AG20443 (cell line): ENCODE data around the gene TMEM245.
A peak's percentile ranks its signal among the peaks of the same experiment; 100 is the strongest.
"Not testable (repeated sequence)": the region's sequence is repeated elsewhere in the genome, so short reads cannot be mapped to it uniquely, and the experiment has no call there.

ENCODE experiments used
- DNase-seq: peaks from one replicate; pipeline ENCODE4 v3.0.0; 2012; ENCODE audit warnings: low spot score, mixed read lengths

TMEM245 gene

GRCh38 chr9:109132567-109133021 lies 12.8 kb upstream of the TMEM245 start:
- no peak for DNase-seq

GRCh38 chr9:109129470-109130197 lies 9.9 kb upstream of the TMEM245 start:
- DNase-seq = no peak

- not testable (repeated sequence) for DNase-seq
Observed at GRCh38 chr9:109126671-109127070, 6.9 kb upstream of the TMEM245 start.

- no peak for DNase-seq
Observed at GRCh38 chr9:109124121-109124520, 4.4 kb upstream of the TMEM245 start.

- DNase-seq = no peak
Observed at GRCh38 chr9:109122726-109123621, 3.2 kb upstream of the TMEM245 start.

- DNase-seq = no peak
Observed at GRCh38 chr9:109121232-109121796, 1.6 kb upstream of the TMEM245 start.

- DNase-seq = no peak
Observed at GRCh38 chr9:109120204-109120789, 550 bp upstream of the TMEM245 start.

- DNase-seq = peak; percentile 17
Observed at GRCh38 chr9:109118808-109119438, 824 bp downstream of the TMEM245 start.

GRCh38 chr9:109117856-109118807 lies 1.6 kb downstream of the TMEM245 start:
- DNase-seq = no peak

- DNase-seq = peak; percentile 11
Observed at GRCh38 chr9:109115931-109116526, 3.7 kb downstream of the TMEM245 start.

GRCh38 chr9:109114670-109115069 lies 5.1 kb downstream of the TMEM245 start:
- DNase-seq = no peak

GRCh38 chr9:109113892-109114609 lies 5.7 kb downstream of the TMEM245 start:
- DNase-seq = no peak

GRCh38 chr9:109113254-109113653 lies 6.5 kb downstream of the TMEM245 start:
- no peak for DNase-seq

GRCh38 chr9:109110329-109111021 lies 9.3 kb downstream of the TMEM245 start:
- peak; percentile 24 for DNase-seq

- no peak for DNase-seq
Observed at GRCh38 chr9:109109967-109110328, 9.8 kb downstream of the TMEM245 start.

GRCh38 chr9:109108318-109108717 lies 11.4 kb downstream of the TMEM245 start:
- DNase-seq = no peak

- peak; percentile 62 for DNase-seq
Observed at GRCh38 chr9:109107402-109108240, 12.1 kb downstream of the TMEM245 start.

- DNase-seq = no peak
Observed at GRCh38 chr9:109101810-109102209, 17.9 kb downstream of the TMEM245 start.
